ENCODE measurements around the gene GAB3. TPM values are rescaled to one million over a fixed set of nuclear protein-coding genes. Genes with fewer than 3 reads are reported as not detected.

GAB3 gene
- total and polyA plus RNA-seq, 2 of the 4 experiments (the other 2 are of a cell fraction): 2.2 to 3.7 TPM

DNA sequence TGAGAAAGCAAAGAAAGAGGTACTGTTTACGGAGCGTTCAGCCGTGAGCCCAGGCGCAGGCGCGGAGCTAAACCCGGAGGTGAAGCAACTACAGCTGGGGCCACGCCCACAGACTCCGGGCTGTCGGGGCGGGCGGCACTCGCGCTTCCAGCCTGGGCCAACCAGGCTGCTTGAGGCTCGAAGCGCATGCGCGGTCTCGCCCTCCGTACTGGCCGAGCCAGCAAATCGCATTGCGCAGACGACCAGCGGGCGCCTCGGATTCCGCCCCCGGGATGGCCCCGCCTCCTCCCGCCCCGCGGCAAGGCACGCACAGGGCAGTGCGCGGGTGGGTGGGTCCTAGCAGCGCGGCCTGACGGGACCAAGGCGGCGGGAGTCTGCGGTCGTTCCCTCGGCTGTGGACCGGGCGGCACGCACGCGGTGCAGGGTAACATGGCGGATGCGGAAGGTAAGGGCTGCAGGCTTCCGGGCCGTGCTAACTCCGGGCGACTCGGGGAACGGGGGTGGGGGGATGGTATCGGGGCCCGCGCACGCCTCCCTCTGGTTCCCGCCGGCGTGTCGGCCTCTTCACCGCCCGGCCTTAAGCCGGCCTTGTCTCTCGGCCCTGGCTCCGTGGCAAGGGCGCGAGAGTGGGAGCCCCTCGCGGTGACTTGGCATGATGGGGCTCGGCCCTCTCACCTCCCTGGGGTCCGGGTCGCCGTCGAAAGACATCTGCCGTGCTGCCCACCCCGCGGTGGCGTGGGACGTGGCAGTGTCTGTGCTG is 11.8 kb upstream of the GAB3 start, which contains the start of gene DKC1:
Gene DKC1 (plus strand): TSS at position 328 of the 760 bp plus-strand sequence. CDS start 102 bp downstream, at position 430.
- H3K4ac ChIP-seq (ENCODE audit: low read depth, low read length): peak within 1 kb of the TSS; percentile 82
- H3K36me3 ChIP-seq (ENCODE audit: control insufficient read depth, insufficient read depth, low read length): peaks cover 13% of the 10 kb centered on the region
- no TSS peak for BruUV-seq (replicated peaks)
- TF ChIP-seq BHLHE40 (IDR thresholded peaks at IDR 0.05; ENCODE audit: low read depth, low read length) (no peak), NFE2L2 (IDR thresholded peaks at IDR 0.05; ENCODE audit: low read depth, low read length) (no peak), FOS (IDR thresholded peaks at IDR 0.05; ENCODE audit: low read depth, low read length) (no peak), MAZ (IDR thresholded peaks at IDR 0.05; ENCODE audit: borderline replicate concordance, low read depth, low read length) (no peak; the same call in 1 of the 2 replicates), MXI1 (IDR thresholded peaks at IDR 0.05; ENCODE audit: borderline replicate concordance, low read depth, low read length) (peak; percentile 75; the same call in 1 of the 2 replicates), RCOR1 (IDR thresholded peaks at IDR 0.05; ENCODE audit: insufficient replicate concordance, low read length) (no peak), CEBPB (IDR thresholded peaks at IDR 0.05; ENCODE audit: low read depth, low read length) (peak; percentile 94), MAFK (IDR thresholded peaks at IDR 0.05; ENCODE audit: low read depth, low read length) (no peak), USF2 (IDR thresholded peaks at IDR 0.05; ENCODE audit: low read depth, low read length) (no peak), SMC3 (IDR thresholded peaks at IDR 0.05; ENCODE audit: low read depth, low read length) (no peak), POLR2A (IDR thresholded peaks at IDR 0.05; ENCODE audit: low read depth, low read length) (peak; percentile 70; the same call in 1 of the 2 replicates), RAD21 (IDR thresholded peaks at IDR 0.05; ENCODE audit: low read length) (no peak), RFX5 (IDR thresholded peaks at IDR 0.05; ENCODE audit: low read depth, low read length) (no peak), CHD1 (IDR thresholded peaks at IDR 0.05; ENCODE audit: low read depth, low read length) (no peak), CTCF (conservative IDR thresholded peaks at IDR 0.05; ENCODE audit: low read depth, low read length) (peak; percentile 7; the same call in 1 of the 2 replicates)

More for the DNA sequence above, 11.8 kb upstream of the GAB3 start, which contains the start of gene DKC1:
- peaks cover 10 to 14% of the 10 kb centered on the region in 2 experiments; a peak in 3 of 4 replicates for H3K79me1 ChIP-seq (ENCODE audit: low read depth in 1 of 2, low read length in 2 of 2)
- H3K4me1 ChIP-seq (ENCODE audit: control insufficient read depth, insufficient read depth, low read length): no peaks in the 10 kb centered on the region
- no peaks in the 10 kb centered on the region; the same call in 1 of the 2 replicates for H4K20me1 ChIP-seq (ENCODE audit: insufficient read depth, low read length)
- H4K91ac ChIP-seq (ENCODE audit: insufficient read depth, low read depth, low read length): peak within 1 kb of the TSS; percentile 93
- dilution Hi-C loops (cut with HindIII; ENCODE audit: low sequenced_read_pairs, unreplicated experiment) (no loop called here), in situ Hi-C loops (cut with MboI; ENCODE audit: low sequenced_read_pairs) (no loop called here), intact Hi-C loops (cut with micrococcal nuclease) (loop anchor here (1.0 kb wide), 1 partner anchor 39 kb away; no protein-coding TSS in a partner anchor)
- H3K27me3 ChIP-seq (ENCODE audit: control insufficient read depth, insufficient read depth, low read length): no peaks in the 10 kb centered on the region
- peak within 1 kb of the TSS; percentile 75 to 99 for H4K8ac ChIP-seq (ENCODE audit: low read depth in 2 of 2, low read length in 2 of 2)
- peak within 1 kb of the TSS; percentile 41 for H3K23ac ChIP-seq (ENCODE audit: low read depth, low read length)
- H3K9me3 ChIP-seq (ENCODE audit: control insufficient read depth, insufficient read depth, low read length): no peaks in the 10 kb centered on the region
- peak within 1 kb of the TSS; percentile 78; the same call in 1 of the 2 replicates for H3K18ac ChIP-seq (ENCODE audit: low read depth, low read length)
- peak within 1 kb of the TSS; percentile 48; the same call in 1 of the 2 replicates for H2BK120ac ChIP-seq (ENCODE audit: low read depth, low read length)
- peak; percentile 94 for DNase-seq
- H3K9me1 ChIP-seq (ENCODE audit: insufficient read depth, low read length): no peaks in the 10 kb centered on the region
- peak within 1 kb of the TSS; percentile 95 for H3K27ac ChIP-seq (ENCODE audit: insufficient read depth, low read length)
- H3K4me2 ChIP-seq (ENCODE audit: low read depth, low read length): peak within 1 kb of the TSS; percentile 87
- peak within 1 kb of the TSS; percentile 74 for H2AK5ac ChIP-seq (ENCODE audit: low read depth, low read length)
- H3K9ac ChIP-seq (ENCODE audit: low read depth, low read length): peak within 1 kb of the TSS; percentile 95
- peak within 1 kb of the TSS; percentile 81 for H3K4me3 ChIP-seq (ENCODE audit: insufficient read depth, low read depth, low read length)
- peak within 1 kb of the TSS; percentile 94 for H2BK5ac ChIP-seq (ENCODE audit: low read depth, low read length, poor library complexity, severe bottlenecking)
- ChIA-PET CTCF (interaction anchor here (1.9 kb wide), 1 partner anchor 14 kb away, joined by 4 read pairs; no protein-coding TSS in a partner anchor), POLR2A (ENCODE audit: unreplicated experiment) (no interaction called here)
- 34% methylated on average over 53 of the region's 84 CpGs; no CpG with 5 or more reads in 1 of the 2 experiments for WGBS, 2 experiments (ENCODE audit: extremely low coverage in 2 of 2, insufficient read length in 1 of 2)
- peak within 1 kb of the TSS; percentile 89 for H4K5ac ChIP-seq (ENCODE audit: low read depth, low read length)
- peak within 1 kb of the TSS; percentile 92 for H3K14ac ChIP-seq (replicated peaks; ENCODE audit: low read depth, low read length)
- peak within 1 kb of the TSS; percentile 94 for H2AFZ ChIP-seq (replicated peaks; ENCODE audit: low read length, poor library complexity)
- H3K56ac ChIP-seq (ENCODE audit: extremely low read depth, insufficient read depth, low read length): peak within 1 kb of the TSS; percentile 95; the same call in 1 of the 2 replicates
- peak within 1 kb of the TSS; percentile 66 for H2AK9ac ChIP-seq (replicated peaks; ENCODE audit: low read depth, low read length, poor library complexity)
- 0 out of 3 replicates have a peak within 1 kb of the TSS, but pooled peaks have one; percentile 59 for H2BK15ac ChIP-seq (ENCODE audit: low read depth, low read length)
- peak; percentile 97 for ATAC-seq (ENCODE audit: low read depth)
- H2BK20ac ChIP-seq (ENCODE audit: low read depth, low read length): peak within 1 kb of the TSS; percentile 51; the same call in 1 of the 2 replicates
